Stimulated activated CD8-positive, alpha-beta memory T cell treated with anti-CD3 and anti-CD28 coated beads, Interleukin-12 subunit alpha, Interleukin-12 subunit beta, amount 100 ng/mL, for 4 hours (primary cell): Measurements from ENCODE around the gene TERT.
"Not testable (repeated sequence)": the region's sequence is repeated elsewhere in the genome, so short reads cannot be mapped to it uniquely, and the experiment has no call there.

ENCODE experiments used
- DNase-seq: peaks from one replicate; pipeline ENCODE4 v3.0.0-alpha.2; 2020; ENCODE audit warnings: low read depth

TERT gene

GRCh38 chr5:1294206-1294834, 548 bp downstream of the TERT start:
- DNase-seq: no peak

GRCh38 chr5:1293416-1294205, 1.3 kb downstream of the TERT start:
- no peak for DNase-seq

- no peak for DNase-seq
Observed at GRCh38 chr5:1292846-1293415, 1.9 kb downstream of the TERT start.

GRCh38 chr5:1292139-1292538, 2.7 kb downstream of the TERT start:
- no peak for DNase-seq

- DNase-seq: no peak
Observed at GRCh38 chr5:1291611-1292080, 3.2 kb downstream of the TERT start.

GRCh38 chr5:1290956-1291355, 3.9 kb downstream of the TERT start:
- not testable (repeated sequence) for DNase-seq

- not testable (repeated sequence) for DNase-seq
Observed at GRCh38 chr5:1289559-1289958, 5.3 kb downstream of the TERT start.

- no peak for DNase-seq
Observed at GRCh38 chr5:1288439-1289335, 6.2 kb downstream of the TERT start.

GRCh38 chr5:1285883-1286291, 9.0 kb downstream of the TERT start:
- no peak for DNase-seq

GRCh38 chr5:1285141-1285540, 9.7 kb downstream of the TERT start:
- DNase-seq: no peak

GRCh38 chr5:1284336-1284970, 10.4 kb downstream of the TERT start:
- not testable (repeated sequence) for DNase-seq

GRCh38 chr5:1283729-1284041, 11.2 kb downstream of the TERT start:
- not testable (repeated sequence) for DNase-seq

GRCh38 chr5:1282993-1283728, 11.7 kb downstream of the TERT start:
- not testable (repeated sequence) for DNase-seq

- no peak for DNase-seq
Observed at GRCh38 chr5:1282131-1282992, 12.5 kb downstream of the TERT start.

GRCh38 chr5:1281038-1281882, 13.6 kb downstream of the TERT start:
- DNase-seq: no peak

- no peak for DNase-seq
Observed at GRCh38 chr5:1280177-1281037, 14.5 kb downstream of the TERT start.

- no peak for DNase-seq
Observed at GRCh38 chr5:1279443-1280151, 15.3 kb downstream of the TERT start.
